ENCODE data around the gene S100PBP.

Gene S100PBP

DNA sequence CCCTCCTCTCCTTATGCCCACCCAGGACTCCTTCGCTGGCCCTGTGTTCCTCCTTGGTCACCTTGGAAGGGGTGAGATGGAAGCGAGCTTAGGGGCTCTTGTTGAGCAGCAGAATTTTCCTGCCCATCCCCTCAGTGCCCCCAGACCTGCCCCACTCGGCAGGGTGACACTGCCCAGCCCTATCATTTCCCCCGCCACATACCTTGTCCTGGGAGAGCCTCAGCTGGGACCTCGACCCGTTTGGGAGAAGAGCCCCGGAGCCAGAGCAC is 54.7 kb downstream of the S100PBP start:
- TF ChIP-seq, protein P1, sequence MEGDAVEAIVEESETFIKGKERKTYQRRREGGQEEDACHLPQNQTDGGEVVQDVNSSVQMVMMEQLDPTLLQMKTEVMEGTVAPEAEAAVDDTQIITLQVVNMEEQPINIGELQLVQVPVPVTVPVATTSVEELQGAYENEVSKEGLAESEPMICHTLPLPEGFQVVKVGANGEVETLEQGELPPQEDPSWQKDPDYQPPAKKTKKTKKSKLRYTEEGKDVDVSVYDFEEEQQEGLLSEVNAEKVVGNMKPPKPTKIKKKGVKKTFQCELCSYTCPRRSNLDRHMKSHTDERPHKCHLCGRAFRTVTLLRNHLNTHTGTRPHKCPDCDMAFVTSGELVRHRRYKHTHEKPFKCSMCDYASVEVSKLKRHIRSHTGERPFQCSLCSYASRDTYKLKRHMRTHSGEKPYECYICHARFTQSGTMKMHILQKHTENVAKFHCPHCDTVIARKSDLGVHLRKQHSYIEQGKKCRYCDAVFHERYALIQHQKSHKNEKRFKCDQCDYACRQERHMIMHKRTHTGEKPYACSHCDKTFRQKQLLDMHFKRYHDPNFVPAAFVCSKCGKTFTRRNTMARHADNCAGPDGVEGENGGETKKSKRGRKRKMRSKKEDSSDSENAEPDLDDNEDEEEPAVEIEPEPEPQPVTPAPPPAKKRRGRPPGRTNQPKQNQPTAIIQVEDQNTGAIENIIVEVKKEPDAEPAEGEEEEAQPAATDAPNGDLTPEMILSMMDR (IDR thresholded peaks at IDR 0.05): no peak
- DNase-seq (ENCODE audit: low spot score): no peak
- Histone ChIP-seq H3K4me3 (no peak overlapping the region), H3K27ac (no peak overlapping the region)

DNA sequence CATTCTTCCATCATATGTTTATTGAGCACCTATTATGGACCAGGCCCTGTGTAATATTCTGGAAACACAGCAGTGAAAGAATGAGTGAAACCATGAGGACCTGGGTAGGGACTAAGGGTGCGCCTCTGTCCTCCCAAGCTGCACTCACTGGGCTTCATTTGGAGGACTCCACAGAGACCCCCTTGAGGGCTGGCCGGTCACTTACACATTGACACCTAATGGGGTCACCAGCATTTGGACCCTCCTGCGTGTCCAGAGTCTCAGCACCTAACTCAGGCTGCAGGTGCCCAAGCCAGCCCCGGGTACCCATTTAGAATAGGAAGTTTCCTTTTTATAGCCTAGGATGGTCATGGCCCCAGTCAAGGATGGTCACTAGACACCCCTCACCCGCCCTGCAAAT is 56.0 kb downstream of the S100PBP start:
- Histone ChIP-seq H3K27ac (no peak overlapping the region), H3K4me3 (no peak overlapping the region)
- TF ChIP-seq, protein P1 (IDR thresholded peaks at IDR 0.05): no peak
- DNase-seq (ENCODE audit: low spot score): no peak

DNA sequence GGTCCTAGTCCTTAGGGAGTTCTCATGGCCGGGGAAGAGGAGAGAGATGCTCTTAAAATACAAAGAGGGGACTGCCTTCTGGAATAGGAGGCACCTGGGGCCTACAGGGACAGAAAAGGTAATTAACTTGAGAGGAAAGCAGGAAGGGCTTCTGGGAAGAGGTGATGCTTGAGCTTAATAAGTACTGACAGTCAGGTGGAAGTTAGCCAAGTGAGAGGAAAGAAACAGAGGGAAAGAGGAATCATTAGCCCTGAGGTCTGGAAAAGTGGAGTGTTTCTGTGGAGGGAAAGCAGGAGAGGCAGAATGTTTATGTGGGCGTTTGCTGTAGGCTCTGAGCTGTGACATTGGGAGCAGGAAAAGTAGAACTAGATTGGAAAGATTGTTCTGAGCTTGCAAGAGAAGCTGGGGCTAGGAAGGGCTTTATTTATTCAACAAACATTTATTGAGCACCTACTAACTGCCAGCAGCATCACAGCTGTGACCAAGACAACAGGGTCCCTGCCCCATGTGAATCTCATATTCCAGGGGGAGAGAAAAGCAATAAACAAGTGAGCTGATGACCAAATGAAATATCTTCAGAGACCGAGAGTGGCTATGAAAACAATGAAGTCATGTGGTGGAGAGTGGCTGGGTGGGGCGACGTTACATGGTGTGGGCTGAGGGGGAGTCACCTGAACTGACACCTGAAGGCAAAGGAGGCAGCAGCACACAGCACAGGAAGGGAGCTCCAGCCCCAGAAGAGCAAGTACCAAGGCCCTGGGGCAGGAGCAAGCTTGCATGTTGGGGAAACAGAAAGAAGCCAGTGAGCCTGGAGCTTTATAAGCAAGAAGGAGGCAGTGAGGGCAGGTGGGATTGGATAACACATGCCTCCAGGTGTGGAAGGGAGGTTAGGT is 57.7 kb downstream of the S100PBP start:
- Histone ChIP-seq H3K4me3 (no peak overlapping the region), H3K27ac (no peak overlapping the region)
- no peak for DNase-seq (ENCODE audit: low spot score)
- TF ChIP-seq, protein P1 (IDR thresholded peaks at IDR 0.05): no peak

DNA sequence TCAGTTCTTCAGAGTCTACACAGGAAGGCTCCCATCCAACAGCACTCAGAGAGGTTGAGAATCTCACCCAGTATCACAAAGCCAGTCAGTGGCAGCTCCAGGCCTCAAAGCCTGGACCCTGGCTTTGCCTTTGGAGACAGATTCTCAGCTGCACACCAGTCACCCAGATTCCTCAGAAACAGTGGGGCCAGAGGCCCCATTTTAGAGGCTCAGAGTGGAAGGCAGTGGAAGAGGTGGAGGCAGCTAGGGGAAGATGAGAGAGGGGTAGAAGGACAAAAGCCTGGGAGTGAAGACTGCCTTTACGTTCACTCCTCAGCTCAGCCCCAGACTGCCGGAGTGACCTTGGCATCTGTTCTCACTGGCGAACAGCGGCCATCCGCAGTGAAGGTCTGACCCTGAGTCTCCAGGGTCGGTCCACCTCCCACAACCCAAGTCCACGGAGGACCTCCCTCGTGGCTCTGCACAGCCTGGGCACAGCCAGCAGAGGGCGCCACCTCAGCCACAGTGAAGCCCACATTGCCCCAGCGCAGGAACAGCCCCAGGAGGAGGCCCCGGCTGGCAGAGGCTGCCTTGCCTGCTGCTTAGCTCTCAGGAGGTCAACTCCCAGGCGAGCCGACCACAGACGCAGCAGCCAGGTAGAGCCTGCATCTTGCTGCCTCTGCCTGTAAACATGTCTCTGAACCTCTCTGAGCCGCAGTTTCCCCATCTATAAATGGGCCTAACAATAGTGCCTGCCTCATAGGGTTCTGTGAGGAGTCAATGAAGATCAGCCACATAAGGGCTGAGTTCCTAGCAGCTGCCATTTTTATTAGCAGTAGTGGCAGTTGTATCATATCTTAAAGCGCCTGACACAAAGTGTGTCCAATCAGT is 59.1 kb downstream of the S100PBP start:
- TF ChIP-seq, protein P1 (IDR thresholded peaks at IDR 0.05): peak; percentile 67
- Histone ChIP-seq H3K27ac (no peak overlapping the region), H3K4me3 (no peak overlapping the region)
- no peak for DNase-seq (ENCODE audit: low spot score)

DNA sequence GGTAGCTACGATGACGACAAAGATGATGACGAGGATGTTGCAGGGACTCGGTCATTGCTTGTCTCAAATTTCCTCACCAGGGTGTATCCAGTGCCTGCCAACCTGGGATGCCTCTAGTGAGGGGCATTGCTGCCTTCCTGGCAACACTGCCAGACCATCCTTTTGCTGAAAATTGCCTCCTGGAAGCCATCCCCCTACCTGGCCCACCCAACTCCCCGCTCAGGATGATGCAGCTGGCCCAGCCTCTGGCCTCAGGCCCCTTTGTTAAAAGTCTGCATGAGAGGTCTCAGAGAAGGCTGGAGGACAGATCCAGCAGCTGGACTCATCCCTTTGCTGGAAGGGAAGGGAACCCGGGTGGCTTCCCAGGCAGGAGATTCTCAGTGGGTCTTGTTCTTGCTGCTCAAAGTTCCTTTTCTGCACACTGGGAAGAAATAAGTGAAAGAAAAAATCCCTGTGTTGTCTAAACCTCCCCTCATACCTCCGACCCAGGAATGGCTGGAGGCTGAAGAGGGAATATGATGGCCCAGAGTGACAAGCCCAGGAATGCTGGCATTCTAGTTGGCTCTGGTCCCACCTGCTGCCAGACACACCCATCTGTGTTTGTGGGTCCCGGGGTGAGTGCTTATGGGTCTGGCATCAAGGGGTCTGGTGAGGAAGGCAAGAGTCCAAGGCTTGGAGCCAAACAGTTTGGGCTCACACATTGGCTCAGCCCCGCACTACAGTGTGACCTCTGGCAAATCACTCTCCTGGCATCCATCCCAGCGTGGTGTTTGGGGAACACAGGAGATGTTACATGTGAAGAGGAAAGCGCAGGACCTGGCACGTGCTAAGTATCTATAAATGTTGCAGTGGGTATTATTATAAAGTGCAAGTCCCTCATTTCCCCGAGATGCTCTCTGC is 60.0 kb downstream of the S100PBP start:
- DNase-seq (ENCODE audit: low spot score): peak; percentile 60
- no peak overlapping the region for H3K4me3 ChIP-seq
- TF ChIP-seq, protein P1 (IDR thresholded peaks at IDR 0.05): no peak
- H3K27ac ChIP-seq: no peak overlapping the region

DNA sequence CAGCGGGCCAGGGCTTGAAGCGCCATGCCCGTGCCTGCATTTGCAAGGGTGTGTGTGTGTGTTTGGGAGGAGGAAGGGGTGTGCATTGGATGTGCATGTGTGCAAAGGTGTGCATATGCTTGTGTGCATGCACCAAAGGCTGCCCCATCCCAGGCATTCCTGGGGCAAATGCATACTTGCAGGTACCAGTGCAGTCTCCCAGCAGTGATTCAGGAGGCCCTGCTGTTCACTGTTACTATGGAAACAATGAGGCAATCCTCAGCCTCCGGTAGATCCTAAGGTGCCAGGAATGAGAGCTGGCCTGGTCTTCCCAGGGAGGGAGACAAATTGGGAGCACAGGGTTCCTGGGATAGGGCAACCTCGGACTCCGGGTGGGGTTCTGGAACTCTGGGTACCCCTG is 60.7 kb downstream of the S100PBP start:
- DNase-seq (ENCODE audit: low spot score): peak; percentile 55
- TF ChIP-seq, protein P1 (IDR thresholded peaks at IDR 0.05): no peak
- H3K27ac ChIP-seq: no peak overlapping the region
- H3K4me3 ChIP-seq: no peak overlapping the region

All from coronary artery (tissue), 2 donors.